Measurements from ENCODE around the gene UBE2G2. TPM values are rescaled to one million over a fixed set of nuclear protein-coding genes. Genes with fewer than 3 reads are reported as not detected.
A peak's percentile ranks its signal among the peaks of the same experiment; 100 is the strongest.

The UBE2G2 gene
- total and polyA plus RNA-seq, 2 experiments from 2014 or later = 79.4 to 86.4 TPM

DNA sequence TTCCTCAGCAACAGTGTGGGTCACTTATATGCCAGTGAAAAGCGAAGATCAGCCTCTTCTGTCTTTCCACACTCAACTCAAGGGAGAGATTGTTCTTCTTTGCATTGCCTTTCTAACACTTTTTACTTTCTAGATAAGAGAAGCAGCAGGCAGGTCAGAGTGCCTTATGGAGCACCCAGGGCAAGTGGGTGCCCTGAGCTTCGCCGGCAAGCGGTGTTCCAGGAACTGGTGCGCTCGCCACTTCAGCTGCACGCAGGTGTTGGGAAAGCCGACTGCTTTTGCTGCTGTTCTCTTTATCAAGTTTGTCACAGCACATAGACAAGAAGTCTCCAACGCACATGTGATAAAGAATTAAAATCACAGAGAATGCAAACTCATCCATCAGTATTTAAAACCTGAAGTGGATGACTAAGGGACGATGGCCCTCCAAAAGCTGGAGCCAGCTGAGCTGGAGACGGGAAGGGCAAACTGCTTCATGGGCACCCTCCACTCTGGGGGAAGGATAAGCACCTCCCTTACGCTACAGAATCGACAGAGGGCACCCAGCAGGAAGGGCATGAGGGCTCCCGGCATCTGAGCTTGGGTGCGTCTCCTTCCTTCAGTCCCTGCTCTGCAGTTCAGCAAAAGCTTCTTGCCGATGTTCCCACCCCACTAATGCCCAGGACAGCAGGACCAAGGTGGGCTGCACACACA, 20.7 kb downstream of the UBE2G2 start:
- no peak overlapping the region for H3K27ac ChIP-seq
- TF ChIP-seq, protein P1, sequence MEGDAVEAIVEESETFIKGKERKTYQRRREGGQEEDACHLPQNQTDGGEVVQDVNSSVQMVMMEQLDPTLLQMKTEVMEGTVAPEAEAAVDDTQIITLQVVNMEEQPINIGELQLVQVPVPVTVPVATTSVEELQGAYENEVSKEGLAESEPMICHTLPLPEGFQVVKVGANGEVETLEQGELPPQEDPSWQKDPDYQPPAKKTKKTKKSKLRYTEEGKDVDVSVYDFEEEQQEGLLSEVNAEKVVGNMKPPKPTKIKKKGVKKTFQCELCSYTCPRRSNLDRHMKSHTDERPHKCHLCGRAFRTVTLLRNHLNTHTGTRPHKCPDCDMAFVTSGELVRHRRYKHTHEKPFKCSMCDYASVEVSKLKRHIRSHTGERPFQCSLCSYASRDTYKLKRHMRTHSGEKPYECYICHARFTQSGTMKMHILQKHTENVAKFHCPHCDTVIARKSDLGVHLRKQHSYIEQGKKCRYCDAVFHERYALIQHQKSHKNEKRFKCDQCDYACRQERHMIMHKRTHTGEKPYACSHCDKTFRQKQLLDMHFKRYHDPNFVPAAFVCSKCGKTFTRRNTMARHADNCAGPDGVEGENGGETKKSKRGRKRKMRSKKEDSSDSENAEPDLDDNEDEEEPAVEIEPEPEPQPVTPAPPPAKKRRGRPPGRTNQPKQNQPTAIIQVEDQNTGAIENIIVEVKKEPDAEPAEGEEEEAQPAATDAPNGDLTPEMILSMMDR (IDR thresholded peaks at IDR 0.05; ENCODE audit: low read depth, low read length) = no peak
- peak in 1 of 2 donors; percentile 54 for DNase-seq (ENCODE audit: low read depth in 1 of 2, low spot score in 1 of 2)
- H3K27me3 ChIP-seq = no peaks in the 10 kb centered on the region
- no peaks in the 10 kb centered on the region for H3K9me3 ChIP-seq (ENCODE audit: low read depth)
- no peak overlapping the region for H3K4me3 ChIP-seq
- H3K36me3 ChIP-seq = peaks cover 7% of the 10 kb centered on the region
- peaks cover 30% of the 10 kb centered on the region for H3K4me1 ChIP-seq (ENCODE audit: low read depth)

DNA sequence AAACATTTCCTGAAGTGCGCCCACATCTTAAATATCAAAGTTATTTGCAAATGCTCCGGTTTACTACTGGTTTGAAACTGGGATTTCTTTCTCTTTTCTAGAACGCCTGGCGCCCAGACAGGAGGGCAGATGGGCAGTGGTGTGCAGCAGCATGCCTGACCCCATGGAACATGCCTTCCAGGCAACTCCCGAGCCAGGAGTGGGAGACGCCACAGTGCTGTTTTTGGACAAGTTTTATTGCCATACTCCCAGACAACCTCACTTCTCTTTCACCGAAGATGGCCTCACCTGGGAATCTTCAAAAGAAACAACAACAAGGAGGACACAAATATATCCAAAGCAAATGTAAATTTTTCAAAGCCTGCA, 21.5 kb downstream of the UBE2G2 start:
- Histone ChIP-seq H3K36me3 (peaks cover 14% of the 10 kb centered on the region), H3K9me3 (ENCODE audit: low read depth) (no peaks in the 10 kb centered on the region), H3K4me3 (no peak overlapping the region), H3K27me3 (no peaks in the 10 kb centered on the region), H3K27ac (no peak overlapping the region), H3K4me1 (ENCODE audit: low read depth) (peaks cover 22% of the 10 kb centered on the region)
- TF ChIP-seq, protein P1 (IDR thresholded peaks at IDR 0.05; ENCODE audit: low read depth, low read length) = no peak
- no peak for DNase-seq (ENCODE audit: low read depth in 1 of 2, low spot score in 1 of 2)

DNA sequence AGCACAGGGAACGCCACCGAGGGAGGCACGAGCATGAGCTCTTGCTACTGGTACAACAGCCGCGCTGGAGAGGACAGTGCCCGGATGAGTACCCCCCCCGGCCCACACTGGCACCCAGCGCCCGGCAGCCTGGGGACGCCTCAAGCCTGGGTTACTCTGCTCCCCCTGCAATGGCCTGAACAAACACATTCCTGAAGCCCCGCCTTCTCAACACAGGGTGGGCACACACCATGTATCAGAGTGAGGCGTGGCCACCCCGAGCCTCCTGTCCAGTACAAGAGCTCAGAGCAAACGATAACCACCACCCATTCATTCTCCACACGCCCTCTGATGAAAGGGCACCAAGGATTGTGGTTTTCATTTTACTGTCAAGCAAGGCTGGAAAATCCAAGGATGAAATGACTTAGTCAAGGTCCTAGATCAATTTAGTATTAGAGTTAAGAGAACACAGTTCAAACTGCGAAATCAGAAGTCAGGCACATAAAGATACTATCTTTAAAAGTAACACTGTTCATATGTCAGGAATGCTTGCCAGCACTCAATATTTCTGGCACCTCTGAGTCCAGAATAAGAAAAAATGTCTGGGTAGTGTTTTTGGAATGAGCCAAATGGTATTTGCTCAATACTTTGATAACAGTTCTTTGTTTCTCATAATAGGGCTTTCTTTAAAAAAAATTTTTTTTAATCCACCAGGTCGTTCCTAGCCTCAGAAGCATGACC, 22.0 kb downstream of the UBE2G2 start:
- Histone ChIP-seq H3K36me3 (peaks cover 18% of the 10 kb centered on the region), H3K27ac (no peak overlapping the region), H3K9me3 (ENCODE audit: low read depth) (no peaks in the 10 kb centered on the region), H3K4me1 (ENCODE audit: low read depth) (peaks cover 22% of the 10 kb centered on the region), H3K27me3 (no peaks in the 10 kb centered on the region), H3K4me3 (no peak overlapping the region)
- DNase-seq (ENCODE audit: low read depth in 1 of 2, low spot score in 1 of 2) = peak in 1 of 2 donors; percentile 58
- TF ChIP-seq, protein P1 (IDR thresholded peaks at IDR 0.05; ENCODE audit: low read depth, low read length) = no peak

DNA sequence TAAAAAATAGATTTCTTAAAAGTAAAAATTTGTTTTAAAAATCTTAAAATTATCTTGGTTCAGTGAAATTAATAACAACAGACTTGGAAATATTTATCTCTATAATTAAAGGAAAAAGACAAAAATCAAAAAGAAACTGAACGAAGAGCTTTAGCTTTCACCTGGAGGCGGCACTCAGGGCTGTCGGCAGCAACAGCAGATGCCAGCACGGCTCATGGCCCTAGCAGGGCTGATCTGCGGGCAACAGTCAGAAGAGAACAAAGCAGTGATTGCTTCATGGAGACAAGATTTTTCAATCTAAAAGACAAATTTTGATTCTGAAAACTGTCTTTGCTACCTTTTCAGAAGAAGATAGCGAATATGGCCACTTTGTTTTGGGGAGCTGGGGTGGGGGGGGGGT, 22.6 kb downstream of the UBE2G2 start:
- no peaks in the 10 kb centered on the region for H3K27me3 ChIP-seq
- TF ChIP-seq, protein P1 (IDR thresholded peaks at IDR 0.05; ENCODE audit: low read depth, low read length) = no peak
- no peak overlapping the region for H3K27ac ChIP-seq
- H3K36me3 ChIP-seq = peaks cover 18% of the 10 kb centered on the region
- peaks cover 22% of the 10 kb centered on the region for H3K4me1 ChIP-seq (ENCODE audit: low read depth)
- no peak overlapping the region for H3K4me3 ChIP-seq
- DNase-seq (ENCODE audit: low read depth in 1 of 2, low spot score in 1 of 2) = no peak
- H3K9me3 ChIP-seq (ENCODE audit: low read depth) = no peaks in the 10 kb centered on the region

DNA sequence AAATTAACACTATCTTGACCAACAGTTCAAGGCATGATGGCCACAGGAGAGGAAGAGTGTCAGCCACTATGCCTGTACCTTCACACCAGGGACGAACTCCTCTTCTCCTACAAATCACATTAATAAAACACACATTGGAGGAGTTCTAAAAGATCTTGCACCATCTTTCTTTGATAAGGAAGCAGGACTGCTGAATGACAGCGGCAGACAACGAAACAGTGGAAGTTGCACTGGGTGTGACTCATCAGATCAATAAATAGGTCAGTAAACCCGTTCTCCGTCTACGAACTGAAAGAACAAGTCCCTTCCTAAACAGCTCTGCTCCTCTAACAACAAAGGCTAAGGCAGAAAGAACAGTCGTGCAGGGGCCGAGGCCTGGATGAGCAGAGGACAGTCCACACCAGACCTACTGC, 23.1 kb downstream of the UBE2G2 start:
- DNase-seq (ENCODE audit: low read depth in 1 of 2, low spot score in 1 of 2) = no peak
- peaks cover 22% of the 10 kb centered on the region for H3K4me1 ChIP-seq (ENCODE audit: low read depth)
- peaks cover 18% of the 10 kb centered on the region for H3K36me3 ChIP-seq
- H3K27ac ChIP-seq = no peak overlapping the region
- H3K27me3 ChIP-seq = no peaks in the 10 kb centered on the region
- TF ChIP-seq, protein P1 (IDR thresholded peaks at IDR 0.05; ENCODE audit: low read depth, low read length) = no peak
- H3K4me3 ChIP-seq = no peak overlapping the region
- no peaks in the 10 kb centered on the region for H3K9me3 ChIP-seq (ENCODE audit: low read depth)

Measured in cardiac muscle cell (in vitro differentiated cells and primary cell).